ENCODE data around the gene IRX6. TPM values are rescaled to one million over a fixed set of nuclear protein-coding genes. Genes with fewer than 3 reads are reported as not detected.

IRX6 gene
- total and polyA plus RNA-seq, 2 of the 8 experiments (the other 6 are each of a cell fraction or from before 2014, with no cell fraction given) = 0.61 TPM; not detected in 1

DNA sequence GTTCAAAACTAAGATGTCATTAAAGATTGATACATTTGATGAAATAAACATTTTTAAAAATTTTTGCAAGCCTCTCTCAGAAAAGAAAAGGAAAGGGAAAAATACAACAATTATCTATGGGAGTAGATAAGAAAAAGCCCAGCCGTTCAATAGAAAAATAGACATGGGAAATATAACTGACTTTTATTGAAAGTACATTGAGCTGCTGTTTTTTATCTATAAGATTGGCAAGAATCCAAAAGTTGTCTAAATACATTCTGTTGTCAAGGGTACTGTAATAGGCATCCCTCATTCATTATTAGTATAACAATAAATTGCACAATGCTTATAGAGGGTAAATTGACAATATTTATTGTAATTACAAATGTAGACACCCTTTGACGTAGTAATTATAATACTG lies 38.4 kb upstream of the IRX6 start:
- H3K4me1 ChIP-seq (replicated peaks in 1 of 4; ENCODE audit: control insufficient read depth in 3 of 4, insufficient read depth in 4 of 4, low read length in 3 of 4) = peaks cover 0 to 4% (median 3%) of the 10 kb centered on the region in 4 experiments; a peak in 2 of 7 replicates
- no peak overlapping the region for H3K27ac ChIP-seq (ENCODE audit: low read depth, low read length)
- no peak overlapping the region for H3K4me3 ChIP-seq (ENCODE audit: extremely low read depth in 1 of 4, insufficient read depth in 2 of 4, low read depth in 3 of 4, low read length in 4 of 4)
- POLR2A ChIA-PET (ENCODE audit: partially characterized antibody) = no interaction called here
- no peak overlapping the region for H3K4me2 ChIP-seq (ENCODE audit: insufficient read depth in 1 of 2, low read depth in 2 of 2, low read length in 2 of 2)
- H2BK20ac ChIP-seq (ENCODE audit: low read length) = no peak overlapping the region
- no peak overlapping the region for H2BK15ac ChIP-seq (ENCODE audit: low read length)
- no peak overlapping the region for H3K9ac ChIP-seq (replicated peaks in 1 of 4; ENCODE audit: extremely low read depth in 1 of 4, low read depth in 3 of 4, low read length in 3 of 4)
- H2AK5ac ChIP-seq (ENCODE audit: low read depth, low read length) = no peak overlapping the region
- no peak overlapping the region for H3K23ac ChIP-seq (ENCODE audit: insufficient read length)
- H2BK120ac ChIP-seq (replicated peaks; ENCODE audit: low read depth, low read length) = no peak overlapping the region
- no peak overlapping the region for H4K91ac ChIP-seq (replicated peaks; ENCODE audit: insufficient read length, low read length)
- H3K14ac ChIP-seq (ENCODE audit: insufficient read length) = no peak overlapping the region
- no peaks in the 10 kb centered on the region for H4K20me1 ChIP-seq (replicated peaks in 1 of 2; ENCODE audit: control insufficient read depth in 1 of 2, insufficient read depth in 2 of 2, low read length in 2 of 2)
- no peaks in the 10 kb centered on the region for H3K9me3 ChIP-seq (ENCODE audit: insufficient read depth in 2 of 2, low read depth in 1 of 2, low read length in 1 of 2)
- no peak overlapping the region for H3K56ac ChIP-seq (replicated peaks; ENCODE audit: insufficient read length, low read depth, low read length)
- FAIRE-seq (no peak), DNase-seq (ENCODE audit: low read depth in 1 of 2, low spot score in 2 of 2) (no peak)
- no peak overlapping the region for H3K18ac ChIP-seq (ENCODE audit: extremely low read depth, low read length)
- H3K23me2 ChIP-seq (ENCODE audit: low read depth, low read length) = no peaks in the 10 kb centered on the region
- H3K36me3 ChIP-seq (ENCODE audit: control insufficient read depth in 2 of 4, insufficient read depth in 4 of 4, low read length in 3 of 4) = no peaks in the 10 kb centered on the region
- H3K79me2 ChIP-seq (ENCODE audit: control insufficient read depth in 1 of 2, insufficient read depth in 2 of 2, low read length in 2 of 2) = no peaks in the 10 kb centered on the region
- TF ChIP-seq ASH2L (IDR thresholded peaks at IDR 0.05; ENCODE audit: low read length) (no peak), KDM5A (IDR thresholded peaks at IDR 0.05; ENCODE audit: low read length) (no peak), PHF8 (conservative IDR thresholded peaks at IDR 0.05; ENCODE audit: low read depth, low read length) (no peak), POU5F1 (IDR thresholded peaks at IDR 0.05; ENCODE audit: low read depth, low read length) (no peak), RBBP5 (IDR thresholded peaks at IDR 0.05; ENCODE audit: borderline replicate concordance, low read depth, low read length) (no peak), MAX (IDR thresholded peaks at IDR 0.05) (no peak), JUND (IDR thresholded peaks at IDR 0.05; ENCODE audit: low read length) (no peak), TAF1 (IDR thresholded peaks at IDR 0.05; ENCODE audit: low read depth, low read length) (no peak), EGR1 (IDR thresholded peaks at IDR 0.05; ENCODE audit: borderline replicate concordance, low read depth, low read length) (no peak)
- TF ChIP-seq, protein P1, sequence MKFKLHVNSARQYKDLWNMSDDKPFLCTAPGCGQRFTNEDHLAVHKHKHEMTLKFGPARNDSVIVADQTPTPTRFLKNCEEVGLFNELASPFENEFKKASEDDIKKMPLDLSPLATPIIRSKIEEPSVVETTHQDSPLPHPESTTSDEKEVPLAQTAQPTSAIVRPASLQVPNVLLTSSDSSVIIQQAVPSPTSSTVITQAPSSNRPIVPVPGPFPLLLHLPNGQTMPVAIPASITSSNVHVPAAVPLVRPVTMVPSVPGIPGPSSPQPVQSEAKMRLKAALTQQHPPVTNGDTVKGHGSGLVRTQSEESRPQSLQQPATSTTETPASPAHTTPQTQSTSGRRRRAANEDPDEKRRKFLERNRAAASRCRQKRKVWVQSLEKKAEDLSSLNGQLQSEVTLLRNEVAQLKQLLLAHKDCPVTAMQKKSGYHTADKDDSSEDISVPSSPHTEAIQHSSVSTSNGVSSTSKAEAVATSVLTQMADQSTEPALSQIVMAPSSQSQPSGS (IDR thresholded peaks at IDR 0.05; ENCODE audit: low read length) = no peak
- no peak overlapping the region for H3K4ac ChIP-seq (replicated peaks; ENCODE audit: insufficient read length, low read depth, low read length)
- no peak overlapping the region for H2AFZ ChIP-seq (ENCODE audit: low read length)
- WGBS, 2 experiments (ENCODE audit: extremely low coverage in 1 of 2, insufficient coverage in 1 of 2, insufficient read length in 1 of 2, insufficient replicate concordance in 2 of 2, low coverage in 1 of 2, low lambda C conversion rate in 2 of 2, missing lambda C conversion rate in 1 of 2) = 92% methylated on average over 2 of the region's 2 CpGs; no CpG with 5 or more reads in 1 of the 2 experiments
- H2BK5ac ChIP-seq (ENCODE audit: low read depth, low read length) = no peak overlapping the region
- CTCF ChIA-PET (ENCODE audit: partially characterized antibody) = no interaction called here
- no peak overlapping the region for H4K5ac ChIP-seq (ENCODE audit: insufficient read length, low read depth, low read length)
- H4K8ac ChIP-seq (ENCODE audit: extremely low read depth, insufficient read depth, low read length) = no peak overlapping the region
- H3K27me3 ChIP-seq (replicated peaks in 1 of 4; ENCODE audit: control insufficient read depth in 3 of 4, extremely low read depth in 1 of 4, insufficient read depth in 3 of 4, low read length in 3 of 4) = no peaks in the 10 kb centered on the region
- no peaks in the 10 kb centered on the region for H3K79me1 ChIP-seq (ENCODE audit: low read depth, low read length)
- H2BK12ac ChIP-seq (ENCODE audit: low read depth, low read length) = no peak overlapping the region
